Erythroblast (primary cell): ENCODE data around the gene PROX1.

Experiments used
- GATA1 ChIP-seq: IDR thresholded peaks from 2 replicates; pipeline ENCODE4 v1.6.1; 2011; ENCODE audit warnings: low read depth, mild to moderate bottlenecking, control low read depth, low read length, moderate library complexity
- POLR2A ChIP-seq: IDR thresholded peaks from 2 replicates; pipeline ENCODE4 v1.6.1; 2011; ENCODE audit warnings: mild to moderate bottlenecking, low read length

GRCh38 chr1:214039394-214040018, 51.7 kb downstream of the PROX1 start:
- TF ChIP-seq POLR2A = no peak
- no peak for TF ChIP-seq GATA1
